ENCODE data around the gene ADARB1.
"Not testable (repeated sequence)": the region's sequence is repeated elsewhere in the genome, so short reads cannot be mapped to it uniquely, and the experiment has no call there.

Gene ADARB1

DNA sequence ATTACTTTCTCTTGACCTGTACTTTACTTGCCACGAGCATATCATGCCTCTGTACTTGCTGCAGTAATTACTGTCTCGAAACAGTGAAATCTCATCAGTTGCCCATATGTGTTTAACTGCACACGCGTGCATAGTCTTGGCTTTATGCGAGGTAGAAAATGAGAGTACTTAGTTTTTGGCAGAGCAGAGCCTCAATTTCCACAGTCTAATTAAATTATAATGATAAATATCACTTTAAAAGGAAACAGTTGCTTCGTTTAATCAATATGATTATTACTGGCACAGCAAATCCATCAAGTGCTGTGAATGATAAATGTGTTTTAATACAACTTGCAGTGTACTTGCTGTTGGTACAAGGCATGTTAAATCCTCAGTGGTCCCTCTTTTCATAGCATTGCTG lies 47.6 kb downstream of the ADARB1 start:
- no peak for DNase-seq

DNA sequence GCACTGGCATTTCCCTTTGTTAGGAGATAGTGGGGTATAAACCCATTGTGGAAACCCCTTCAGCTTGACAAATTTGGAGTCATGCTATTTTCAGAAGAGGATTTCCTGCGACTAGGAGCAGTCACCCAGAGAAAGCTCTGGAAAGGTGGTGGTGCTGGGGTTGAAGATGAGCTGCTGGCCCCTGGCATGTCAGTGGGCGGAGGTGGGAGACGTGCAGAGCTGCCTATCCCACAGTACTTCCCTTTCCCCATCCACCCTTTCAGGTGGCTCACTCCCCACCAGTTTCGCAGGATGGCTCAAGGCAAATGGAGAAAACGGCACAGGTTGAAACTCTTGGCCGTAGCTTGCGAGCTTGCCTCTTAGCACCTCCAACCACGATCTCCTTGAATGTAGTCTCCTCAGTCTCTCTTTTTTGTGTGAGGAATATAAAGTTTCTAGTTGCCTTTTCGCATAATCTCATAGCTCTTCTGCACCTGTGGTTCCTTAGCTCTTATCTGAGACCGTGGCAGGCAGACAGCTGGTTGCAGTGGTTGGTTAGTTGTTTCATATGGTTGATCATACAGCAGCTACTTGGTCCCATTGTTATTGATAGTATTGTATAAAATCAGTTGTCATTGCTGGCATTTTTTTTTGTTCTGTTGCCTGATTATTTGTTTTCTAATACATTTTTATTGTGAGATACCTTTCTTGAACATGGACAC lies 48.2 kb downstream of the ADARB1 start:
- DNase-seq = no peak

DNA sequence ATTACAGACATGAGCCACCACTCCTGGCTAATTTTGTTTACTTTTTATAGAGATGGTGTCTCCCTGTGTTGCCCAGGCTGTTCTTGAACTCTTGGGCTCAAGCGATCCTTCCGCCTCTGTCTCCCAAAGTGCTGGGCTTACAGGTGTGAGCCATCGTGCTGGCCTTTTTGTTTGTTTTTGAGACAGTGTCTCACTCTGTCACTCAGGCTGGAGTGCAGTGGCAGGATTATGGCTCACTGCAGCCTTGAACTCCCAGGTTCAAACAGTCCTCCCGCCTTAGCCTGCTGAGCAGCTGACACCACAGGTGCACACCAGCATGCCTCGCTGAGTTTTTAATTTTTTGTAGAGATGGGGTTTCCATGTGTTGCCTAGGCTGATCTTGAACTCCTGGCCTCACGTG lies 49.1 kb downstream of the ADARB1 start:
- no peak for DNase-seq

DNA sequence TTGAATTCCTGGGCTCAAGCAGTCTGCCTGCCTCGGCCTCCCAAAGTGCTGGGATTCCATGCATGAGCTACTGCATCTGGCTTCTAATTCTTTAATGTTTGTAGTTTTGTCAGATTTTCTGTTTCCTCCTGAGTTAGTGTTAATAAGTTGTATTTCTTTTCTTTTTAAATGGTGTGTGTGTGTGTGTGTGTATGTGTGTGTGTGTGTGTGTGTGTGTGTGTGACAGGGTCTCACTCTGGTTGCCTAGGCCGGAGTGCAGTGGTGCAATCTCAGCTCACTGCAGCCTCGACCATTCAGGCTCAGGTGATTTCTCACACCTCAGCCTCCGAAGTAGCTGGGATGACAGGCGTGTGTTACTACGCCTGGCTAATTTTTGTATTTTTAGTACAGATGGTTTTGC lies 50.2 kb downstream of the ADARB1 start:
- no peak for DNase-seq

DNA sequence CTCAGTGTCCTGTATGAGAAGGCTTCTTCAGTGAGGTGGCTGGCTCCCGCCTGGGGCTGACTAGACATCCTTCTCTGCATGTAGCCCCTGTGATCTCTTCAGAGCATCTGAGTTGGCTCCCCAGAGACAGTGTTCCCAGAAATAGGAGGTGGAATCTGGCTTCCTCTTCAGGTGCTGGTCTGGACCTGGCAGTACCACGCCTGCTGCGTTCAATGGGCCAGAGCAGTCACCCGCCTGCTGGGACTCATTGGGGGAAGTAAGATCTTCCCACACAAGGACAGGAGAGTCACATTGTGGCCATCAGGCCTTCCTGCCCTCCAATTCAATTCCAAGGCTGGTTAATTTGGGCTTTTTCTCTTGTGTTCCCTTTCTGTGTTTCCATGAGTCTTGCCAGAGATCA lies 51.0 kb downstream of the ADARB1 start:
- no peak for DNase-seq

DNA sequence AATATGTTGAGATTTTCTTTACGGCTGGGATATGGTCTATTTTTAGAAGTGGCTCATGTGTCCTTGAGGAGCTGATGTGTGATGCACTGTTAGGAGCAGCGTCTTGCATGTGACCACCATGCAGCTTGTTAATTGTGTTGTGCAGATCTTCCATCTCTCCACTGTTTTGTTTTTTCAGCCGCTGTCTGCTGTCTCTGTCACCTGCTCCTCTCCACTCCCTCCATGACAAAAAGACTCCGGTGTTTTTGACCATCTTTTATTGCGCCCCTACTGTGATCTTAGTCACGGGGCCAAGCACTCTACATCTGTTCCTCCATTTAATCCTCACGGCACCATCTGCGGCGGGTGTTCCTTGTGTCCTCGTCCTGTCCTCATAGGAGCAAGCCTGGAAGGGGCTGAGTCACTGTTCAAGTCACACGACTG lies 51.8 kb downstream of the ADARB1 start:
- DNase-seq = no peak

DNA sequence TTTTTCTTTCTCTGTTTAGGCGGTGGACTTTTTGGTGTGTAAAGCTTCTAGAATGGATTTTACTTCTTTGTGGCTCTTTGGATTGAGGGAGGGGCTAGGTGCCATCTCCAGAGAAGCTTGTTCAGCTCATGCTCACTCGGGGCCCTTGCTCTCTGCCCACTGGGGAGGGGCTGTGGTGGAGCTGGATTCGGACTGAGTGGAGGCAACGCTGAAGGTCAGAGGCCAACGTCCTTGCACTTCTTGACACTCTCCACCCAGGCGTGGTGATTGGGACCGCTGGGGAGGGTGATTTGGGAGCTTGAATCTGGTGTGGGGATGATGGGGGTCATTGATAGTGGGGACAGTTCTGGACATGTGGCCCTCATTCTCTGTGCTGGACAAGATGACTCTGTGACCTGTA lies 52.6 kb downstream of the ADARB1 start:
- no peak for DNase-seq

DNA sequence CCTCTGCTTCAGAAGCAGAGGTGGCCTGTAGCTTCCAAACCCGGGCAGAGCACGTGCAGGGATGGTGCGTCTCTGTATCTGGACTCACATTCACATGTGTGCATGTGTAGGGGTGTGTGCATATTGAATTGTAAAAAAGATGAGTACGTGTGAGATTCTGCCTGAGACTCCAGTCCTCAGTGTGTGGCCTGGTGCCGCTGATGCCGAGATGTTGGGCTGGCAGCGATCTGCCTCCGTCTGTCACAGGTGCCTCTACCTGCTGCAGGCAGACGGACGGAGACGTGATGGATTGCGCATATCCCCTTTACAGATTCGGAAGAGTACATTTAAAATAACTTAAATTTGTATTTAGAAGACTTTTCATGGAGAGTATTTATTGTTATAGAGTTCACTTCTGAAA lies 53.6 kb downstream of the ADARB1 start:
- DNase-seq = no peak

DNA sequence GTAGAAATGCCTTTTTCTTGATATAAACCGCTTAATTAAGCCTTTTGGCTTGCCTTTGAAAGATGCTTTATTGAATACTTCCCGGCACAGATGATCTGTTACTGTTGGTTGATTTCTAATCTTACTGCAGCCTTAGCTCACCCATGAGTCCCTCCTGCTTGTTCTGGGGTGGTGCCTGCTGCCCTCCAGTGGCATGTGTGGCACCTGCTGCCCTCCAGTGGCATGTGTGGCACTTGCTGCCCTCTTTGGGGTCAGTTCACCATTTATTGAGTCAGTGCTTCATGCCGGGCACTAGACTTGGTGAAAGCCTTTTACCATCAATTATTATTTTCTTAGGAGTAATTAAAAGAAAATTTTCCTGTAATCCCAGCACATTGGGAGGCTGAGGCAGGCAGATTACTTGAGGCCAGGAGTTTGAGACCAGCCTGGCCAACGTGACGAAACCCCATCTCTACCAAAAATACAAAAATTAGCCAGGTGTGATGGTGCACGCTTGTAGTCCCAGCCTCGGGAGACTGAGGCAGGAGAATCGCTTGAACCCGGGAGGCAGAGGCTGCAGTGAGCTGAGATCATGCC lies 54.3 kb downstream of the ADARB1 start:
- DNase-seq = peak; percentile 49

DNA sequence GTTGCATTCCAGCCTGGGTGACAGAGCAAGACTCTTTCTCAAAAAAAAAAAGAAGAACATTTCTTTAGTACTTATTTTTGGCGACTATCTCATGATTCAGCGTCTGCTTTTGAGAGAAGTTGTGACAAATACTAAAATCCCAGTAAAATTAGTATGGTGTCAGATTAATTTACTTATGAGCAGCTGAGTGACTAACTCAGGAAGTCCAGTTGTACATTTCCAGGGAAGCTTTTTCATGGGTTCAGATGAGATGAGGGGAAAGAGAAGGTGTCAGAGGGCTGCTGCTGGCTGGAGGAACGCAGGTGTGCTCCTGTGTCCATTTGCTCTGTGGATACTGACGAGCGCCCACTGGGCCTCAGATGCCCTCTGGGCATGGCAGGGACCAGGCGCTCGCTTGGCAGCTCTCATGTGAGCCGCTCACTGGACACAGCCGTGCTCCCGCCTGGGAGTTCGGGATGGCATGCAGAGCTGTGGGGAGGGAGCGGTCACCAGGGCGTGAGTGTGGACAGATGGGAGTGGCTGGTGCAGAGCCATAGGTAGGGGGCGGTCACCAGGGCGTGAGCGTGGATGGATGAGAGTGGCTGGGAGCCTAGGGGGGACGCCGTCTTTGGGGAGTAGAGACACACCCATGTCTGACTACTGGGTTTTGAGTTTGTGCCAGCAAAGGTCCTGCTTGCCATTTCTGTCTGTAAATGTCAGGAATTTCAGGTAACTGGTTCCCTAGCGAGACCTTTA lies 55.0 kb downstream of the ADARB1 start:
- no peak for DNase-seq

DNA sequence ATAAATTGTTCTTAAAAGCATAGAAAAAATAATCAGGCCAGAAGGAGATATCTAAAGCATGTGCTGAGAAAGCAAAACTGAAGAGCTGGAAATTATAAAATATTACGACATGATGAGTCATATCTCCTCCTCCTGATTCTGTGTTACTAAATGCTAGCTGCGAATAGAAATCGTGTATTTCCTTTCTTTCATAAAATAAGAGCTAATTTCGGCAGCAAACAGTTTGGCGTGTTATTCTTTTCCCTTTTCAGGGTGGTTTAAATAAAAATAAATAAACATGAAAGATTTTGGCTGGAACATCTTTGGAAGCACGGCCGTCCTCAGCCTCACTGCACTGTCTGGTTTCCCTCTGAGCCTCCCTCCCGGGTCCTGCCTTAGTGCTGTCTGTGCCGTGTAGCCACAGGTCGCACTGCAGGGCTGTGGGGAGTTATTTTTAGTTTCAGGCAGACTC lies 56.0 kb downstream of the ADARB1 start:
- DNase-seq = peak; percentile 31

DNA sequence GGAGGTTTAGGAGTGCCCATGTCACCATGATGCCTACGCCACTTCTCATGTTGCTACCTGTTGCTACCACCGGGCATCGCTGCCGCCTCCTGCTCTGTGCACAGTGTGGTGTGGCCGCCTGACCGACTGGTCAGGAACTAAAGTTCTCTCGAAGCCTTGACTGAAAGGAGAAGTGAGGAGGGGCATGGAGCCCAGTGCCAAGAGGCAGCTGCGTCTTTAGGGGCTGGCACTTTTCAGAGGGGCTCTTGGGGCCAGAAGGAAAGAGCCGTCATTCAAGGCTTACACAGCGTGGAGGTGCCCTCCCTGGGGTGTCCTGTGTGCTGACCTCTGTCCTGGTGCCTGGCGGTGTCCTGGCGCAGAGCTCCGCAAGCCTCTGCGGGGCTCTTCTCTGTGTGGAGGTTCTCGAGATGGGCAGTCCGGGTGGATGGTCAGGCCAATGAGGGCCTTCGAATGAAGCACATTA lies 57.2 kb downstream of the ADARB1 start:
- no peak for DNase-seq

DNA sequence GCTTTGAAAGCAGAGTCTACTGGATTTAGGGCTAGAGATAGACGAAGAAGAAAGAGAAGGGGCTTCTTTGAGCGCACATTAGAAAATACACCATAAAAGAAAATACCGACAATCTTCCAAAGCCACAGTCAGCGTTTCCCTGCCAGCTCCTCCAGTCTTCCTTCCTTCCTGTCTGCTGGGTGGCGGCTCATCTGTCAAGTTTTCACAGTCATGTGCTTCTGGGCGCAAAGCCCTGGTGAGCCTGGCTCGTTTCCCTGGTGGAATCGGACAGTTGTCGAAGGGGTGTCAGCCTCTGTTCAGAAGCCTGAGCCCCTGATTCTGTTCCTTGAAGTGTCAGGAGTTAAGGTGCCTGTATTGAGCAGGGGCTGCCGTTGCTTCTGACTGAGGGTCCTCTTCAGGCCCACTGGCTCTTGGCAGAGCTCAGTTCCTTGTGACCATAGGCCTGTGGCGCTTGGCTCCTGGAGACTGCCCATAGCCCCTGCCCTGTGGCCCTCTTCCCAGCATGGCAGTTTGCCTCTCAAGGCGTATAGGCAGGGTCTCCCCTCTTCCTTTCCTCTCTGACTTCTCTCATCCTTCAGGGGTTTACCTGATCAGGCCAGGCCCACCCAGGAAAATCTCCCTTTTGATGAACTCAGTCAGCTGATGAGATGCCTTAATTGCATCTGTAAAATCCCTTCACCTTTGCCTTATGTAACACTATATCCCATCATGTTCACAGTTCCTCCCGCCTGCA lies 58.6 kb downstream of the ADARB1 start:
- no peak for DNase-seq

DNA sequence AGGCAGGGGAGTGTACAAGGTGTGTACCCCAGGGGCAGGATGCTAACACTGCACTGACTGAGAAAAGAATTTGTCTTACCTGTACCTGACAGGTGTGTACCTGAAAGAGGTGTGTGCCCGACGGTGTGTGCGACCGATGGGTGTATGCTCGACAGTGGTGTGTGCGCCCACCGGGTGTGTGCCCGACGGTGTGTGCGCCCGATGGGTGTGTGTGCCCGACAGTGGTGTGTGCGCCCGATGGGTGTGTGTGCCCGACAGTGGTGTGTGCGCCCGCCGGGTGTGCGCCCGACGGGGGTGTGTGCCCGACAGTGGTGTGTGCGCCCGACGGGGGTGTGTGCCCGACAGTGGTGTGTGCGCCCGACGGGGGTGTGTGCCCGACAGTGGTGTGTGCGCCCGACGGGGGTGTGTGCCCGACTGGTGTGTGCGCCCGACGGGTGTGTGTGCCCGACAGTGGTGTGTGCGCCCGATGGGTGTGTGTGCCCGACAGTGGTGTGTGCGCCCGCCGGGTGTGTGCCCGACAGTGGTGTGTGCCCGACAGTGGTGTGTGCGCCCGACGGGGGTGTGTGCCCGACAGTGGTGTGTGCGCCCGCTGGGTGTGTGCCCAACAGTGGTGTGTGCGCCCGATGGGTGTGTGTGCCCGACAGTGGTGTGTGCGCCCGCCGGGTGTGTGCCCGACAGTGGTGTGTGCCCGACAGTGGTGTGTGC lies 59.3 kb downstream of the ADARB1 start:
- not testable (repeated sequence) for DNase-seq

DNA sequence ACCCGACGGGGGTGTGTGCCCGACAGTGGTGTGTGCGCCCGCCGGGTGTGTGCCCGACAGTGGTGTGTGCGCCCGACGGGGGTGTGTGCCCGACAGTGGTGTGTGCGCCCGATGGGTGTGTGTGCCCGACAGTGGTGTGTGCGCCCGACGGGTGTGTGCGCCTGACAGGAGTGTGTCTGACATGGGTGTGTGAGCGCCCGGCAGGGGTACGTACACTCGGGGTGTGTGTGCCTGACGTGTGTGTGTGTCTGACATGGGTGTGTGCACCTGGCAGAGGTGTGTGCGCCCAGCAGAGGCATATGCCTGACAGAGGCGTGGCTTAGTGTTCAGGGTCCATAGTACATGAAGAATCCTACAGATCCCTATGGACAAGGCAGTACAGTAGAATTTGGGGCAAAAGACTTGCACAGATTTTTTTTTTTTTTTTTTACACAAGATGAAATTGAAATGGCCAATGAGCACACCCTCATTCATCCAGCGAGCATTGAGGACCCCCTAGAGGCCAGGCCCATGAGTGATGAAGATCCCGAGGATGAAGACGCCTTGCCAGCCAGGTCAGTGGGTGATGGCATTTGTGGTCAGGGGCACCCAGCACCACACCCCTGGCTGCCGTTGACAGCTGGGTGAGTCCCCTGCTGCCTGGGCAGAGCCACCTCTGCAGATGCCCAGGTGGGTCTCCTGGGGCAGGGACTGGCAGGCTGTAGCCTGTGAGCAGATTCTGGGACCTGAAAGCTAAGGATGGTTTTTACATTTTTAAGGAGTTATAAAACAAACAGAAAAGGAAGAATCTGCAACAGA lies 60.1 kb downstream of the ADARB1 start:
- no peak for DNase-seq

DNA sequence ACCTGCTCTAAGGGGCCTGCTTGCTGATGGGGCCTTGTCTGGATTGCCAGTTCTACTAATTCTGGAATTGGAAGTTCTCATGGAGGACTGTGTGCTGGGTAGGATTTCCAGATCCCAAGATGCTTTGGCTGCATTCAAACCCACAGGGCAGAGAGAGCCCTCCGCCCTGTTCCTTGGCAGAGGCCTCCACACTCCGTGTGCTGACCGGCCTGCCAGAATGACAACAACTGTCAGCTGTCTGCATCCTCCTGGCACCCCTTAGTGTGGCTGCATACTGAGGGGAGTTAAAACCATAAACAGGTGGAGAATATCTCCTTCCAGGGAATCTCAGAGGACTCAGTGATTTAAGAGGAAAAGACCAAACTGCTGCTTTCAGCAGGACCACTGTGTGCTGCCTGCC lies 60.7 kb downstream of the ADARB1 start:
- no peak for DNase-seq

DNA sequence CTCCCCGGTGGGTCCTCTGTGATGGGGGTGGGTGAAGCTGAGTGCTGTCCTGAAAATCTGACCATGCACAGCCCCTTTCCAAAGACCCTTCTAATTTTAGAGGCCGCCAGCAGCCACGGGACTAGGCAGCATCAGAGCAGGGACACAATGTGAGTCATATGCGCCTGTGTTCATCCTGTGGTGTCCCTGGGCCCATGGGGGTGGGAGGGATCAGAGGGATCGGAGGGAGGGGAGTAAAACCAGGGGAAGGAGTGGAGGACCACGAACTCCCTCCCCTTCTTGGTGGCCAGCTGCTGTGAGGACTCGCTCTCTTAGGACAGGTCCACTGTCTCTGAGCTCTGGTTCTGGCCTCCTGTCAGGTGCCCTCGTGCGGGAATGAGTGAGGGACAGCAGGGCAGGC lies 61.5 kb downstream of the ADARB1 start:
- no peak for DNase-seq

DNA sequence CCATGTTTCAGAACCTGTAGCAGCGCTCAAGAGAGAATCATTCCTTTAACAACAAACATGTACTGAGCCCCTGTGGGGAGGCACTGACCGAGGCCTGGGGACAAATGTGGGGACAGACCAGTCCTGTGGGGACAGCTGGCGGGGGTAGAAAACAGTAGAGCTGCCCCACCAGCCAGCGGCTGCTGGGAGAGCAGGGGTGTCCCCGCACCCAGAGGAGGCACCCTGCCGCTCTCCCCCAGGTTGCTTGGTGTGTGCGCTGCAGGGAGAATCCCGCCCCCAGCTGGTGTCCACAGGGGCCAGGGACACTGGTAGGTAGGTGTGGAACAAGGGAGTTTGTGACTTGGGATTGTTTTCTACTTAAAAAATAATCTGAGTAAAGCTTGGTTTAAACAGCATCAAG lies 62.1 kb downstream of the ADARB1 start:
- no peak for DNase-seq

DNA sequence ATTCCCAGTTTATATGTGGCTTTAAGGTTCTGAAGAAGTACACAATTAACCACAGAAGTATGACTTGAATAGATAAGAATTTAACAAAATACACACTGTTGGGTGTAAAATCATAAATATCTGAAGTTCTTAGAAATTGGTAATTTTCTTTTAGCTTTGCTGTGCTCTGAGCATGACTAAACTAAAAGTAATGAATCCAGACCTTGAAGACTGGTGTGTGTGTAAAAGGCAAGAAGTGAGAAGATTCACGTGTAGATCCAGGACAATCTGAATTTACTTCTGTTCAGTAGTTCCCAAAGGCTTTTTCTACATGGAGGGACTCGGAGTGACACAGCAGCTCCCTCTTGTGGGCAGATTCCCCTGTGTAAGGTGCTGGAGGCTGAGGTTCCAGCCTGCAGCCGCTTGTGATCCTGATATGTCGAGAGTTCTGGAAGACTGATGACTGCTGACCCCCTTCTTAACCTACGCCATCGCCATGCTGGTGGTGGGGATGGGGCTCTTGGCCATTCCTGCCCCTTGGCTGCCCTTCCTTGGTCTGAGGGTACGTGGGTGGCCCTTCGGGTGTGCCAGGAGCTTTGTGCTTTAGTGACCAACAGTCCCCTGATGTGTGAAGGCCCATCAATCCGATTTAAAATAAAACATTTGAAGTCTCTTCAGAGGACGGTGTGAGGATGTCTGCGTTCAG lies 62.7 kb downstream of the ADARB1 start:
- DNase-seq = peak; percentile 57

DNA sequence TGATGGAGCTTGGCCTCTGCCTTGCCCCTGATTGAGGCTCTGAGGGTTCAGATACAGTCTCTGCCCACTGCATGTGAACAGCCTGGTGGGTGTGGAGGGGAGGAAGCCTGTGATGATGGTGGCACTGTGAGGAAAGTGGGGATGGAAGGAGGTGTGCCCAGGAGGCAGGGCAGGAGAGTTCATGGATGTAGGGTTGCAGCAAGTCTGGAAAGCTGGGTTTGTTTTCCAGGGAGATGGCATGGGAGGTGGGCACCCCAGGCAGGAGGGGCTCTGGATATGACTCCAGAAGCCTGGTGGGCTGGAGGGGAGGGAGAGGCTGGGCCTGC lies 63.2 kb downstream of the ADARB1 start:
- no peak for DNase-seq

DNA sequence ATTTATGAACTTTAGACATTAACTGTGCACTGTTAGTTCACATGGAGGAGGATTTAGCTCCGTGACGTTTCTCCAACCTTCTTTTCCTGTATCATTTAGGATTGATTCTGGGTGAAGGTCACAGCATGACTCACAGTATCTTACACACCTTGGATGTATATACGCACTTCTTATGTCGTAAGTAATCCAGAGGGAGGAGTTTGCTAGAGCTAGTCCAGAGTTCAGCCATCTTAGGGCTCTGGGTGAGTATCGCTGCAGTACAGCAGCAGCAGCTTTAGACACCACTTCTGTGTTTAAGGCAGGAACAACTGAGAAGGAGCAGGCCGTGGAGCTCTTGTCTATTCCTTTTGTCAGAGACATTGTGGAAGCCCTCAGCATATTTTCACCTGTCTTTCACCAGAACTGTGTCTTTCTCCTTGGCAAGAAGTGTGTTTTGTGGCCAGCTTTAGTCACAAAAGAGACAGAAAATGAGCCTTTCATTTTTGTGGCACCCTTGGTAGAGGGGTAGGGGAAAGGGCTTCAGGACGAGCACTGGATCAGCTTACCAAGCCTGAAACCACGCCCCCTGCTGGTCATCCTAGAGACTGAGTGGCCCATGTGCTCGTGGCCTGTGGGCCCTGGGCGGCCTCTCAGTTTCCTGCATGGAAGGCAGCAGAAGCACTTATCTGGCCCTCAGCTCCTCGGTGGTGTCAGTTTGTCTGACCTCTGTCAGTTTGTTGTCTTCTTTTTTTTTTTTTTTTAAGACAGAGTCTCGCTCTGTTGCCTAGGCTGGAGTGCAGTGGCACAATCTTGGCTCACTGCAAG lies 64.0 kb downstream of the ADARB1 start:
- DNase-seq = peak; percentile 62

Measured in KG1 (cell line).